ENCODE results near the gene HELZ.

DNA sequence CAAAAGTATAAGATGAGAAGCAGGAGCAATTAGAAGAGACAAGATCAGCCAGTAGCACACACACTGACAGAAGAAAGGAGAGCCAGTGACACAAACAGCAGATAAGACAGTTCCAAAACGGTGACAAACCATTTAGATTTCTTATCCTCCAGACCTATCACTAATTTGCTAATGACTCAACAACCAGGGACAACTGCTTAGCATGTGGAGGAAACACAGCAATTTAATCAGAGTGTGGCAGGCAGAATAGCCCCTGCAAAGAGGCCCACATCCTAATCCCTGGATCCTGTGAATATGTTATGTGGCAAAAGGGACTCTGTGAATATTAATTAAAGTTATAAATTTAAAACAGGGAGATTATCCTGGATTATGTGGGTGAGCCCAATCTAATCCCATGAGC lies 119.6 kb downstream of the HELZ start:
- no peak for TF ChIP-seq CTCF (tag by site-specific recombination; IDR thresholded peaks at IDR 0.05)
- TF ChIP-seq ZNF596 (tag by site-specific recombination; IDR thresholded peaks at IDR 0.05) = no peak
- TF ChIP-seq ZBTB7A (tag by site-specific recombination; IDR thresholded peaks at IDR 0.05; ENCODE audit: low read depth) = no peak
- no peak for TF ChIP-seq REST (tag by site-specific recombination; IDR thresholded peaks at IDR 0.05)
- TF ChIP-seq ZNF701 (tag by site-specific recombination; IDR thresholded peaks at IDR 0.05) = no peak
- TF ChIP-seq SALL2 (tag by site-specific recombination; IDR thresholded peaks at IDR 0.05; ENCODE audit: borderline replicate concordance) = no peak
- no peak for TF ChIP-seq MZF1 (tag by site-specific recombination; IDR thresholded peaks at IDR 0.05; ENCODE audit: borderline replicate concordance)
- no peak for TF ChIP-seq ZNF785 (tag by site-specific recombination; IDR thresholded peaks at IDR 0.05)
